ENCODE data around the gene GARNL3. TPM values are rescaled to one million over a fixed set of nuclear protein-coding genes. Genes with fewer than 3 reads are reported as not detected.

Gene GARNL3
- total RNA-seq, 6 experiments from 2014 or later: 4.4 to 9.7 (median 6.1) TPM

GRCh38 chr9:127423476-127423933 lies 158.9 kb downstream of the GARNL3 start:
- no peak for DNase-seq
- WGBS (ENCODE audit: insufficient coverage, low coverage, low lambda C conversion rate, missing lambda C conversion rate): 2% methylated on average over 8 of the region's 9 CpGs
- intact Hi-C loops (cut with DNase I): no loop called here
- Histone ChIP-seq H3K9me3 (no peaks in the 10 kb centered on the region), H3K27ac (peak overlapping the region; percentile 65 to 92 (median 79)), H3K4me1 (peaks cover 0 to 38% (median 8%) of the 10 kb centered on the region in 4 donors), H3K27me3 (no peaks in the 10 kb centered on the region), H3K36me3 (peaks cover 0 to 3% (median under 1%) of the 10 kb centered on the region in 4 donors), H3K4me3 (peak overlapping the region; percentile 64 to 95 (median 89))
- peak; percentile 2 to 11 (median 5) for ATAC-seq
- no peak for TF ChIP-seq POLR2A (IDR thresholded peaks at IDR 0.05)
- TF ChIP-seq, protein P1, sequence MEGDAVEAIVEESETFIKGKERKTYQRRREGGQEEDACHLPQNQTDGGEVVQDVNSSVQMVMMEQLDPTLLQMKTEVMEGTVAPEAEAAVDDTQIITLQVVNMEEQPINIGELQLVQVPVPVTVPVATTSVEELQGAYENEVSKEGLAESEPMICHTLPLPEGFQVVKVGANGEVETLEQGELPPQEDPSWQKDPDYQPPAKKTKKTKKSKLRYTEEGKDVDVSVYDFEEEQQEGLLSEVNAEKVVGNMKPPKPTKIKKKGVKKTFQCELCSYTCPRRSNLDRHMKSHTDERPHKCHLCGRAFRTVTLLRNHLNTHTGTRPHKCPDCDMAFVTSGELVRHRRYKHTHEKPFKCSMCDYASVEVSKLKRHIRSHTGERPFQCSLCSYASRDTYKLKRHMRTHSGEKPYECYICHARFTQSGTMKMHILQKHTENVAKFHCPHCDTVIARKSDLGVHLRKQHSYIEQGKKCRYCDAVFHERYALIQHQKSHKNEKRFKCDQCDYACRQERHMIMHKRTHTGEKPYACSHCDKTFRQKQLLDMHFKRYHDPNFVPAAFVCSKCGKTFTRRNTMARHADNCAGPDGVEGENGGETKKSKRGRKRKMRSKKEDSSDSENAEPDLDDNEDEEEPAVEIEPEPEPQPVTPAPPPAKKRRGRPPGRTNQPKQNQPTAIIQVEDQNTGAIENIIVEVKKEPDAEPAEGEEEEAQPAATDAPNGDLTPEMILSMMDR (IDR thresholded peaks at IDR 0.05): no peak

- Histone ChIP-seq H3K4me1 (peaks cover 0 to 38% (median 8%) of the 10 kb centered on the region in 4 donors), H3K27me3 (no peaks in the 10 kb centered on the region), H3K27ac (peak within 1 kb of the TSS; percentile 65 to 92 (median 79)), H3K9me3 (no peaks in the 10 kb centered on the region), H3K4me3 (peak within 1 kb of the TSS; percentile 64 to 95 (median 89)), H3K36me3 (peaks cover 0 to 9% (median 2%) of the 10 kb centered on the region in 4 donors)
- 0% methylated on average over 13 of the region's 54 CpGs for WGBS (ENCODE audit: insufficient coverage, low coverage, low lambda C conversion rate, missing lambda C conversion rate)
- peak; percentile 93 to 95 (median 95) for DNase-seq
- ATAC-seq: peak; percentile 93 to 94 (median 94)
- intact Hi-C loops (cut with DNase I): no loop called here
- TF ChIP-seq, protein P1 (IDR thresholded peaks at IDR 0.05): no peak
- peak; percentile 64 for TF ChIP-seq POLR2A (IDR thresholded peaks at IDR 0.05)
Observed at GRCh38 chr9:127423934-127424675, 159.5 kb downstream of the GARNL3 start, which contains the start of gene ZNF79. Gene ZNF79 (plus strand): TSS chr9:127424382. CDS start chr9:127424788, 406 bp downstream.

- Histone ChIP-seq H3K36me3 (peaks cover 0 to 13% (median 2%) of the 10 kb centered on the region in 4 donors), H3K4me3 (peak overlapping the region; percentile 64 to 95 (median 89)), H3K27ac (peak overlapping the region; percentile 65 to 92 (median 79)), H3K27me3 (no peaks in the 10 kb centered on the region), H3K4me1 (peaks cover 0 to 38% (median 8%) of the 10 kb centered on the region in 4 donors), H3K9me3 (no peaks in the 10 kb centered on the region)
- no peak for DNase-seq
- intact Hi-C loops (cut with DNase I): no loop called here
- no peak for TF ChIP-seq POLR2A (IDR thresholded peaks at IDR 0.05)
- TF ChIP-seq, protein P1 (IDR thresholded peaks at IDR 0.05): no peak
- ATAC-seq: peak in 3 of 4 donors; percentile 31 to 45 (median 40)
- WGBS (ENCODE audit: insufficient coverage, low coverage, low lambda C conversion rate, missing lambda C conversion rate): 0% methylated on average over 9 of the region's 13 CpGs
Observed at GRCh38 chr9:127424676-127424999, 160.1 kb downstream of the GARNL3 start.

- H3K4me1 ChIP-seq: peaks cover 0 to 29% (median 8%) of the 10 kb centered on the region in 4 donors
- H3K36me3 ChIP-seq: peaks cover 0 to 22% (median 2%) of the 10 kb centered on the region in 4 donors
- TF ChIP-seq POLR2A (IDR thresholded peaks at IDR 0.05): no peak
- TF ChIP-seq, protein P1 (IDR thresholded peaks at IDR 0.05): no peak
- no peaks in the 10 kb centered on the region for H3K9me3 ChIP-seq
- intact Hi-C loops (cut with DNase I): no loop called here
- 96% methylated on average over 2 of the region's 2 CpGs for WGBS (ENCODE audit: insufficient coverage, low coverage, low lambda C conversion rate, missing lambda C conversion rate)
- H3K27me3 ChIP-seq: no peaks in the 10 kb centered on the region
- H3K27ac ChIP-seq: no peak overlapping the region
- no peak for DNase-seq
- ATAC-seq: no peak
- no peak overlapping the region for H3K4me3 ChIP-seq
Observed at GRCh38 chr9:127426756-127427155, 162.2 kb downstream of the GARNL3 start.

Data from right lobe of liver (tissue), 6 donors.